Measurements from ENCODE around the gene PIWIL1.

The PIWIL1 gene

GRCh38 chr12:130337488-130338303, at the start of gene PIWIL1:
Gene PIWIL1 (plus strand): TSS chr12:130337887. CDS start chr12:130342592, 4,705 bp downstream.
- DNase-seq (ENCODE audit: low read depth, low spot score), result no peak

DNA sequence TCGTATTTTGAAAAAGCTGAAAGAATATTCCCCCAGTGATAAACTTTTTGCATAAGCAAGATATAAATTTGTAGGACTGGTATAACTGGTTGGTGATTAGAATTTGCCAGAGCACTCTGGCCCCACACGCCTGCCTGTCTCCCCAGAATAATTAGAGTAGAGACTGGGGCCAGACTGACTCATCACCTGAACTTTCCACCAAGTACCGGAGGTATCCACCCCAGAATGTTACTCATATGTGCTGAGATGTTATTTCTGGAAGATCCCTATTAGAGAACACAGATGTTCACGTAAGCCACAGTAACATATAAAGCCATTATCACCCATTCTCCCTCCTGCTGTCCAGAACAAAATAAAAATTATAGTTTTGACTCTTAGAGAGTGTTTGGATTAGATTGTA, 49.5 kb upstream of the PIWIL1 start:
- no peak for DNase-seq (ENCODE audit: low read depth, low spot score)

DNA sequence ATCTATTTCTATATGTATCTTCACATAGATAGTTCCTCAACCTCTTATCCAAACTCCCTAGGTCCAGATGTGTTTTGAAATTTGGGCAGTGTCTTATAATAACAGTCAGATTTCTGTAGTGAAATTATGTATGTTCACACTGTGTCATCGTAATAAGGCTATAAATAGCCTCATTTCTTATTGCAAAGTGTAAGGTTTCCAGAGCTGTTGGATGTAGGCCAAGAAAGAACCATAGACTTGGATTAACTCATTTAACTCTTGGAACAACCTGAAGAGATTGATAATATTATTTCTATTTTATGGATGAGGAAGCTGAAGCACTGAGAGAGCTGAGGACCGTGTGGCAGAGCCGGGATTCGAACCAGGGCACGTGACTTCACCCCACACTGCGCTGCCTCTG, 49.0 kb upstream of the PIWIL1 start:
- DNase-seq (ENCODE audit: low read depth, low spot score), result no peak

DNA sequence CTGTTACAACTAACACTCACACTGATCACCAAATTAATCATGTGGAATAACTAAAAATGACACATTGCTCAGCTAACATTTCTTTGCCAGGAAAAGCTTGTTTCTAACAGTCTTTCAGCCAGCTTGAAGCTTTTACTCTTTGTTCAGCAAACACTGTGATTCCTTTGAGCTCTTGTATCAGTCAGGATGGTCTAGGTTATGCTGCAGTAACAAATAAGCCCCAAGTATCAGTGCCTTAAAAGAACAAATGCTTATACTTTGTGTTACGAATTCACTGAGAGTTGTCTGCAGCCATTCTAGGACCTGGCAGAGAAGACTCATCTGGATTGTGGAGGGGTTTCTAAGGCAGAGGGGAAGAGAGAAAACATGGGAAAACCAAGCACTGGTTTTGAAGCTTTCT, 47.6 kb upstream of the PIWIL1 start:
- DNase-seq (ENCODE audit: low read depth, low spot score), result no peak

GRCh38 chr12:130298322-130299021, 39.2 kb upstream of the PIWIL1 start:
- no peak for DNase-seq (ENCODE audit: low read depth, low spot score)

DNA sequence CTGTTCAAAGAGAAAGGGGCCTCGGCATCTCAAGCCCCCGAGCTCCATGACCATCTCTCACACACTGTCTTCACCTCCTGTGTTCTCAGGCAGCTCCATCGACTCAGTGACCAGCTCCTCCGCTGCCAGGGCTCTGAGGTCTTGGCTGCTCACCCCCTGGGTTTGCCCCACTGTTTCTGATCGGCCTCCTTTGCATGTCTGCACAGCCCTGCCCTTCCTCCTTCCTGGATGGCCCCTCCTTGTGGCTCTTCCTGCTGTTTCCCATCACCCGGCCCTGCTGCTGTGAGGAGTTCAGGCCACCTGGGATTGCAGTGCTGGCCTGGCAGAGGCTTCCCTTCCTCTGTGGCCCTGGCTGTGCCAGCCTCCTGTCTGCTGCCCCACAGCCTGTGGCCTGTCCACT, 38.1 kb upstream of the PIWIL1 start:
- no peak for DNase-seq (ENCODE audit: low read depth, low spot score)

- no peak for DNase-seq (ENCODE audit: low read depth, low spot score)
Observed at GRCh38 chr12:130300090-130300489, 37.6 kb upstream of the PIWIL1 start.

DNA sequence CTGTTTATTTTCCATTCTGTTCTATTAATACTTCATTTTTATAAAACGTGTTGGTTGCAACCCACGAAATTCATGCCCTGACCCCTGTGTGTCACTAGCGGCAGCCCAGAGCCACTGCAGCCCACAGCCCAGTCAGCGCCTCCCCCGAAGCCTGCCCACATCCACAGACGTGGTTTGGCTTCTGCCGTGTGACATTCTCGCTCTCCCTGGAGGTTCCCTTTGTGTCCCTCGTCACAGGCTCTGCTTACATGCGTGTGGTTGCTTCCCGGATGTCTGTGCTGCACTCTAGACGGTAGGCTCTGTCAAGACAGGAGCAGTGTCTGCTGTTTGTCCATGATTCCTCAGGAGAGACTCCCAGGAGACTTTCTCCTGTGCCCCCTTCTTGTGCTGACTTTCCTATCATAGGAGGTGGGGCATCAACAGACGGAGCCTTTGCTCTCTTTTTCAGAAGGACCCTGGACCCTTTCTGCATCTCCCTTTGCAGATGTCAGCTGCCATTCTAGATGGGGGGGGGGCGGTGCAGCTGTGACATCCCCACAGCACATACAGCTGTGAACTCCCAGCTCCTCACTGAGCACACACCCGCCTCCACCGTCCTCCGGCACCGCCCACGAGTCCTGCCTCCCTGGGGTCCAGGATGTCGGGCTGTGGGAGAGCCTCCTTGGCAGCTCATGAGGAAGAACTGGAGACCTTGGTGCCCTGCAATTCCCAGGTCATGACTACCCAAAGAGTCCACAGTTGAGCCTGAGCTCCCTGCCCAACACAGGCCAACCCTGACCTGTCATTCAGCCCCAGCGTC, 36.8 kb upstream of the PIWIL1 start:
- DNase-seq (ENCODE audit: low read depth, low spot score), result no peak

DNA sequence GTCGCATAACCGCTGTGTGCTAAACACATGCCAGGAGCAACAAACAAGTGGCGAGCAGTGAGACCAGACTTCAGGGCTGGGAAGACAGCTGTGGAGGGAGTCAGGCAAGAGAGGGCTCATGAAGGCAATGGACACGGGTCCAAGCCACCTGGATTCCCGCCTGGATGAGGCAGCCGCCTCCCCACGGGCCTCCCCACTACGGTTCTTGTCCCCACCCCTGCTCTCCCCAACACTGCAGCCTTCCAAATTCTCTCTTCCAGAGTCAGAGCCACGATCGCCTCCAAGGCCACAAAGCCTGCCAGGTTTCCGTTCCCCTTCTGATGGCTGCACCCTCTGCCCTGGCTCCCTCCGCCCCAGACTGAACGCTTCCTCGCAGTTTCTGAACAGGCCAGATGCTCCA, 36.1 kb upstream of the PIWIL1 start:
- no peak for DNase-seq (ENCODE audit: low read depth, low spot score)

DNA sequence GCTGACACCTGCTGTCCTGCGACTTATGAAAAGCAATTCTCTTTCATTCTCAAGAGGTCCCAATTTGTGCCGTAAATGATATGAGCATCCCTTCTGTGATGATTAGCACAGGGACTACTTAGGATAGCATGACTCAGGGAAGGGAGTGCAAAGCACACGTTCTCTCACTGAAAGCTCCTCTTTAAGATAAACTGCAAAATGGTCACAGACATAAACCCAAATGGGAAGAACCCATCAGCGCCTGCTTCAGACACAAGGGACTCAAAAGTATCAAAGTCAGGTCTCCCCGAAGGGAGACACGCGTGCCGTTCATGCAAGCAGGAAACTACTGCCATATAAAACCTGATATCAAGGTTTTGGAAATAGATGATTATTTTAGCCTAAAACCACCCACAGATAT, 33.9 kb upstream of the PIWIL1 start:
- no peak for DNase-seq (ENCODE audit: low read depth, low spot score)

DNA sequence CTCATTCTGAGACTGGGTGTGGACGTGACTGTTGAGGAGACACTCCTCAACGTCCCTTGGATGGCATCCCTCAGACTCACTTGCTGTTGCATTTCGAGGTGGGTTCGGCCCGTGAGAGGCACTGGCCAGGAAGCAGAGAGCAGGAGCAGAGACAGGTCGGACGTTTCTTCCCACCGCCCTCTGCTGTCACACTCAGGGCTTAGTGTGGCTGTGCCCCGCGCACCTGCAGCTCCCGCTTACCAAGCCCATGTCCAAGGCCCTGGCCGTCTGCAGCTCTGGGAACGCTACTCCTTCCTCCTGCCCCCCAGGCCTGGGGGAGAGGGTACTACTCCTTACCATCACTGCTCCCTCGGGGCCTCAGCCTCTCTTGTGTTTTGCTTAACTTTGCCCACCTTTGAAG, 29.8 kb upstream of the PIWIL1 start:
- no peak for DNase-seq (ENCODE audit: low read depth, low spot score)

GRCh38 chr12:130308393-130308792, 29.3 kb upstream of the PIWIL1 start:
- DNase-seq (ENCODE audit: low read depth, low spot score), result no peak

DNA sequence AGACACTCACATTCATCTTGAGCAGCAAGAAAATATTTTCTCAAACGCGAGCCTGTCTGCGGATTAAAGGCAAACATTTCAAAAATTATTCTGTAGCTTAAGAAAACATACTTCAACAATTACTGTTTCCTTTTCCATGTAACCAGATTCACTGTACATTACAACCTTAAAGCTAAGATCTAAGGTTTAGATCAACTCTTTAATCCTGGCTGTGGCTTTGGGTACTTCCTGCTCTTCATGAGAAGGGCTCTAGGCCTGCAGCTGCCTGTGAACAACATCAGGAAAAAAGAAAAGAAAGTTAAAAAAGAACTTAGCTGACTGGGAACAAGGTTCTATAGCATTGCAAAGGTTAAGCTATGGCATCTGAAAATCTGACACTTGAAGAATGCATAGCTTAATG, 21.4 kb upstream of the PIWIL1 start:
- no peak for DNase-seq (ENCODE audit: low read depth, low spot score)

DNA sequence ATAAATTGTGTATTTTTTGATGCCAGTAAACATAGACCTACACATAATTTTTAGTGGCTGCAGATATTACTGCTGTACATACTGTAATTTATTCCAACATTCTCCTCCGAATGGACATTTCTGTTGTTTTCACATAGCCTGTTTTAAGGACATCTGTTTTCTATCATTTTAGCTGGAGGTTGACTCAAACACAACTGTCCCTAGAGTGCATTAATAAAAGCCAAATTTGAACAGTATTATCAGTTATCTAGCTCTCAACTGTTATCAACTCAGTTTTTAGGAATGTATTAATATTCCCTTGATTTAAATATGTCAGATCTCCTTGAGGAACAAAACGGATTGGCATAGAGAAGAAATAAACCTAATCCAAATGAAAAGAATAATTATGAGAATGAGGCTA, 17.2 kb upstream of the PIWIL1 start:
- no peak for DNase-seq (ENCODE audit: low read depth, low spot score)

- DNase-seq (ENCODE audit: low read depth, low spot score), result no peak
Observed at GRCh38 chr12:130322263-130322662, 15.4 kb upstream of the PIWIL1 start.

GRCh38 chr12:130330685-130331084, 7.0 kb upstream of the PIWIL1 start:
- DNase-seq (ENCODE audit: low read depth, low spot score), result no peak

DNA sequence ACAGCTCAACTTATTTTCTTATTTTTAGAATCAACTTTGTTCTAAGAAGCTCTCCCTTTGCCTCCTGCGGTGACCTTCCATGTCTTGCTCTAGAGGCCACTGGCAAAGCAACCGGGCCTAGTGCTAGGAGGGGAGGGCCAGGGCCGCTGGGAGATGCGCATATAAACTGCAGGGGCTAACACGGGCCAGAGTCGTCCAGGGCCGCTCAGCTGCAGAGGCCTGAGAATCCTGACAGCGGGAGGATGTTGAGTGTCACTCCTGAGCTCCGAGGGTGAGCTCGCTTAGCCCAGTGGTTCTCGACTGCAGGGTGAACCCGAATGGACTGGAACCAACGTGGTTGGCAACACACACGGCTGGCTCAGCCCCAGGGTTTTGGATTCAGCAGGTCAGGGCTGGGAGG, 6.5 kb upstream of the PIWIL1 start:
- no peak for DNase-seq (ENCODE audit: low read depth, low spot score)

DNA sequence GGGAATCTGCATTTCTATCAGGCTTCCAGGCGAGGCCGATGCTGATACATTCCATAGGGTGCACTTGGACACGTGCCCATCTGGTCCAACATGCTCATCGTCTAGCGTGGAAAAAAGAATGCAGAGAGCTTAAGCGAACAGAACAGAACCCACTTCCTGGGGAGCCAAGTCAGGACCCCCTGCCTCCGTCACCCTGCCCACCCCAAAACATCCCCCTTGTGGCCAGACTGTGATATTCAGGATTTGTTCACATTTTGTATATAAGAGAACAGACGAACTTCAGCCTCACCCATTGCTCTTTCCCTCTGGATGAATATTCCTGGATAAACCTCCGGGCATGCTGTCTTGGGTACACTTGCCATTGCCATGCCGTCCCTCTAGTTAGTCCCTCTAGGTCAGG, 4.3 kb upstream of the PIWIL1 start:
- no peak for DNase-seq (ENCODE audit: low read depth, low spot score)

DNA sequence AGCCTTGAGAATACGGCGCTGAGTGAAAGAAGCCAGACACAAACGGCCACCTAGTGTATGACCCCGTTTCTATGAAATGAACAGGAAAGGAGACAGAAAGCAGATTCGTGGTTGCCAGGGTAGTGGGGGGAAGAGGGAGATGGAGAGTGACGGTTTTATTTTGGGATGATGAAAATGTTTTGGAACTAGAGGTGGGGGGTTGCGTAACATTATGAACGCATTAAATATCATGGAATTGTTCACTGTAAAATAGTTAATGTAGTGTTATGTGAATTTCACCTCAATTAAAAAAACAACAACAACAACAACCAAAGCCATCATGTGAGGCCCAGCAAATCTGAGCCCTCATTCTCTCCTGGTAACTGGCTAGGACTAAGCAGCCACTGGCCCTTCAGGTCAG, 3.3 kb upstream of the PIWIL1 start:
- no peak for DNase-seq (ENCODE audit: low read depth, low spot score)

GRCh38 chr12:130334937-130335336, 2.8 kb upstream of the PIWIL1 start:
- no peak for DNase-seq (ENCODE audit: low read depth, low spot score)

GRCh38 chr12:130335517-130336392, 1.9 kb upstream of the PIWIL1 start:
- no peak for DNase-seq (ENCODE audit: low read depth, low spot score)
